Stimulated activated CD4-positive, alpha-beta T cell treated with anti-CD3 and anti-CD28 coated beads, TNF-alpha, amount 100 ng/mL, for 1 hour (primary cell): ENCODE results near the gene PRAMEF11.

Experiments
- DNase-seq, 3 donors: peaks; one replicate each; pipeline ENCODE4 v3.0.0-alpha.2; 2020; ENCODE audit warnings: low read depth in 3 of 3, low spot score in 1 of 3

Gene PRAMEF11

GRCh38 chr1:12774801-12775345, 56.3 kb downstream of the PRAMEF11 start:
- no peak for DNase-seq
